Endothelial cell of umbilical vein (primary cell): Measurements from ENCODE around the gene PPP2R5A. TPM values are rescaled to one million over a fixed set of nuclear protein-coding genes. Genes with fewer than 3 reads are reported as not detected.
A peak's percentile ranks its signal among the peaks of the same experiment; 100 is the strongest.

Source experiments
- BruUV-seq: library from RNA; stranded (reverse); fragments of 400-500 nt; replicated peaks from 2 replicates; lab custom pipeline; 2021; lab: Mats Ljungman, UMichigan
- CTCF ChIA-PET: fragments of 300-600, 350-600 bp; sonication (Branson Sonifier 250); formaldehyde crosslinking; loops from one replicate; lab custom pipeline; 2021; ENCODE audit warnings: antibody characterized with exemption, inconsistent platforms; lab: Charles Lee
- POLR2A ChIA-PET: fragments of 300-600, 350-600 bp; sonication (Branson Sonifier 250); formaldehyde crosslinking; loops from one replicate; lab custom pipeline; 2021; ENCODE audit warnings: antibody characterized with exemption, inconsistent platforms; lab: Charles Lee
- DNase-seq: peaks from one replicate; pipeline ENCODE4 v3.0.0-alpha.2; 2011; ENCODE audit warnings: low read depth, low spot score
- FAIRE-seq: peaks from 2 replicates; lab custom pipeline; 2011; peaks lifted over from hg19 to GRCh38; lab: Jason Lieb, UNC
- H2AFZ ChIP-seq: 2 replicates; pipeline ENCODE4 v1.6.0; 2012; ENCODE audit warnings: low read depth, low read length, control low read depth, inconsistent platforms
- H3K27ac ChIP-seq: 2 replicates; pipeline ENCODE4 v1.5.1; 2011; ENCODE audit warnings: low read depth, mild to moderate bottlenecking, control low read depth, low read length, moderate library complexity; ENCODE audit not compliant: insufficient read depth
- H3K27me3 ChIP-seq, 2 experiments: 2 replicates each; pipeline versions ENCODE4 v1.6.0 to v1.6.1; 2011; ENCODE audit warnings: low read length in 2 of 2, mixed read lengths in 1 of 2; ENCODE audit not compliant: control insufficient read depth in 2 of 2, insufficient read depth in 2 of 2
- H3K36me3 ChIP-seq, 2 experiments: 2 replicates in 1 of 2; 3 replicates in 1 of 2; pipeline ENCODE4 v1.5.1; 2011; ENCODE audit warnings: low read length in 2 of 2, mild to moderate bottlenecking in 1 of 2, moderate library complexity in 1 of 2; ENCODE audit not compliant: control insufficient read depth in 2 of 2, insufficient read depth in 2 of 2; ENCODE audit errors: extremely low read depth in 1 of 2
- H3K4me1 ChIP-seq: 3 replicates; pipeline ENCODE4 v1.5.1; 2011; ENCODE audit warnings: mild to moderate bottlenecking, low read length; ENCODE audit not compliant: control insufficient read depth, insufficient read depth; ENCODE audit errors: extremely low read depth
- H3K4me2 ChIP-seq: 2 replicates; pipeline ENCODE4 v1.6.1; 2011; ENCODE audit warnings: low read length, control low read depth, mixed read lengths; ENCODE audit not compliant: insufficient read depth
- H3K4me3 ChIP-seq, 3 experiments: fragments of 200-600 bp in 1 of 3; sonication (generic), shearing (Covaris generic) in 1 of 3; replicated peaks in 1 of 3; 2 replicates each; pipeline ENCODE4 v1.5.1; 2011 to 2016; ENCODE audit warnings: control low read depth in 3 of 3, low read length in 3 of 3, mild to moderate bottlenecking in 2 of 3, inconsistent platforms in 1 of 3, low read depth in 1 of 3, moderate library complexity in 1 of 3; ENCODE audit not compliant: insufficient read depth in 1 of 3
- H3K79me2 ChIP-seq: 2 replicates; pipeline ENCODE4 v1.6.0; 2012; ENCODE audit warnings: low read length, inconsistent platforms; ENCODE audit not compliant: control insufficient read depth, insufficient read depth
- H3K9ac ChIP-seq: replicated peaks from 2 replicates; pipeline ENCODE3; 2011; ENCODE audit warnings: low read length, control low read depth; ENCODE audit not compliant: insufficient read depth; ENCODE audit errors: extremely low read depth
- H3K9me1 ChIP-seq: replicated peaks from 3 replicates; pipeline ENCODE4 v1.6.0; 2011; ENCODE audit warnings: mild to moderate bottlenecking, low read length; ENCODE audit not compliant: control insufficient read depth, insufficient read depth; ENCODE audit errors: extremely low read depth
- H3K9me3 ChIP-seq: replicated peaks from 2 replicates; pipeline ENCODE4 v1.5.1; 2012; ENCODE audit warnings: low read length, inconsistent platforms; ENCODE audit not compliant: control insufficient read depth, insufficient read depth
- H4K20me1 ChIP-seq: replicated peaks from 2 replicates; pipeline ENCODE3; 2011; ENCODE audit warnings: mild to moderate bottlenecking, low read length; ENCODE audit not compliant: control insufficient read depth, insufficient read depth; ENCODE audit errors: extremely low read depth
- EZH2 ChIP-seq: IDR thresholded peaks from 2 replicates; pipeline ENCODE4 v1.6.1; 2012; ENCODE audit warnings: borderline replicate concordance, low read depth, mild to moderate bottlenecking, moderate library complexity, low read length, inconsistent platforms; ENCODE audit not compliant: severe bottlenecking
- FOS ChIP-seq: IDR thresholded peaks from 2 replicates; pipeline ENCODE4 v1.6.1; 2011; ENCODE audit warnings: mild to moderate bottlenecking, low read length, moderate library complexity, borderline replicate concordance; ENCODE audit not compliant: insufficient read depth
- GATA2 ChIP-seq: IDR thresholded peaks from 2 replicates; pipeline ENCODE4 v1.7.0; 2011; ENCODE audit warnings: low read depth, mild to moderate bottlenecking, moderate library complexity, mixed read lengths, low read length; ENCODE audit not compliant: insufficient read length, insufficient read depth
- JUN ChIP-seq: IDR thresholded peaks from 2 replicates; pipeline ENCODE4 v1.6.1; 2011; ENCODE audit warnings: borderline replicate concordance, low read depth; ENCODE audit not compliant: insufficient read length, insufficient read depth
- MAX ChIP-seq: IDR thresholded peaks from 2 replicates; pipeline ENCODE4 v1.6.1; 2011; ENCODE audit not compliant: insufficient read depth, insufficient read length
- MYC ChIP-seq: IDR thresholded peaks from one replicate; pipeline ENCODE4 v1.6.1; 2011; ENCODE audit warnings: mild to moderate bottlenecking, low read depth, low read length
- POLR2A ChIP-seq: IDR thresholded peaks from 2 replicates; pipeline ENCODE4 v1.6.1; 2012; ENCODE audit warnings: low read depth, mild to moderate bottlenecking, control low read depth, low read length
- POLR2AphosphoS5 ChIP-seq: IDR thresholded peaks from 2 replicates; pipeline ENCODE4 v1.6.1; 2012; ENCODE audit warnings: low read depth, mild to moderate bottlenecking, control low read depth, low read length, moderate library complexity; ENCODE audit not compliant: insufficient read depth
- dilution Hi-C: fragments of 300-500 bp; cut with MboI; formaldehyde crosslinking; loops from one replicate; pipeline ENCODE4 v1.15.0; 2019; ENCODE audit warnings: low sequenced_read_pairs; ENCODE audit not compliant: extremely low pct_ligation_motif_present
- intact Hi-C: fragments of 100-400 bp; cut with micrococcal nuclease; formaldehyde crosslinking; loops from one replicate; pipeline ENCODE4 v1.10.0; 2022
- polyA plus RNA-seq, 4 experiments: library from polyadenylated mRNA; depleted of rRNA in 3 of 4; stranded (reverse) in 3 of 4; unstranded in 1 of 4; fragments of >200 nt; gene quantifications; 2 replicates each; pipeline versions ENCODE4 v1.2.1 to v1.2.3, GENCODE V29; 2011 to 2012; ENCODE audit warnings: missing spikeins in 1 of 4
- total RNA-seq: library from RNA; stranded (reverse); gene quantifications from 2 replicates; pipeline ENCODE4 v1.2.3, GENCODE V29; 2021
- TF ChIP-seq, protein P1 (sequence below), 2 donors: IDR thresholded peaks; 1 replicate in 1 of 2; 2 replicates in 1 of 2; pipeline ENCODE4 v1.5.1; 2011; ENCODE audit warnings: low read length in 2 of 2, mild to moderate bottlenecking in 2 of 2, moderate library complexity in 2 of 2, control low read depth in 1 of 2, inconsistent platforms in 1 of 2, low read depth in 1 of 2; ENCODE audit not compliant: insufficient read depth in 1 of 2; ENCODE audit errors: extremely low read depth in 1 of 2

The PPP2R5A gene
- total and polyA plus RNA-seq, 2 donors (not counting 3 experiments of a cell fraction or from before 2014, with no cell fraction given): 11.9 to 34.5 TPM

DNA sequence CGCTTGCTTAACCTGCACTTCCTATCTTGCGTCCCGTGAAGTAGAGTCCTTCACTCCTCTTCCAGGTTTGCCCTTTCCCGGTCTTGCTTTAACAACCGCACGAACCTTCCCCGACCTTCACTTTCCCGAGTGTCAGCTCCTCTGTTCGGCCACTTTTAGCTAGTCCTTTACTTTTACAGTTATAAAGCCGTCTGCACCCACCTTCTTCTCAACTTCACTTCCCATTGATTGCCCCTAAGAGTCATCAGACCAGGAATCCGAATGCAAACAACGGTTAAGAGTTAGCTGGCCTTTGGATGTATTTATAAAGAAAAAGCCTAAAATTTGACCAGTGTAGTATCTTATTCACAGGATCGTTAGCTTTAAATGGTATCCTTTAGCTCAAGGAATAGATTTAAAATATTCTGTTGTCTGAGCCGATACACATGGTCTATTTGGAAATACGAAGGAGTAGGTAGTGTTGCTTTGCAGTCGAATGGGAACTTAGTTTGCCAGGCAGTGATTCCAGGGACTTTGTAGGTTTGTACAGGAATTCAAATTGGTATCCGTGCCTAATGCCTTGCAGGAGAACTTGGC lies 1.4 kb downstream of the PPP2R5A start:
- Histone ChIP-seq H3K9me3 (no peaks in the 10 kb centered on the region), H3K79me2 (peaks cover 37% of the 10 kb centered on the region), H3K27ac (peak overlapping the region; percentile 44), H3K9me1 (peaks cover 2% of the 10 kb centered on the region), H3K27me3 (no peaks in the 10 kb centered on the region), H3K4me2 (peak overlapping the region; percentile 89), H4K20me1 (no peaks in the 10 kb centered on the region), H3K4me1 (peaks cover 33% of the 10 kb centered on the region), H3K9ac (peak overlapping the region; percentile 66), H2AFZ (peak overlapping the region; percentile 77), H3K36me3 (no peaks in the 10 kb centered on the region), H3K4me3 (peak overlapping the region; percentile 63 to 86 (median 85))
- DNase-seq: peak; percentile 50
- peak; percentile 46 for FAIRE-seq
- dilution Hi-C loops (no loop called here), intact Hi-C loops (no loop called here)
- no TSS peak for BruUV-seq
- POLR2A ChIA-PET: no interaction called here
- CTCF ChIA-PET: interaction anchor here (1.0 to 3.4 kb wide), 7 partner anchors 27 to 606 kb away, joined by 4 to 59 read pairs (median 4); no protein-coding TSS in a partner anchor
- TF ChIP-seq MAX (no peak), EZH2 (no peak), JUN (no peak), POLR2A (no peak), FOS (no peak), POLR2AphosphoS5 (no peak), GATA2 (no peak), MYC (no peak)
- TF ChIP-seq, protein P1, sequence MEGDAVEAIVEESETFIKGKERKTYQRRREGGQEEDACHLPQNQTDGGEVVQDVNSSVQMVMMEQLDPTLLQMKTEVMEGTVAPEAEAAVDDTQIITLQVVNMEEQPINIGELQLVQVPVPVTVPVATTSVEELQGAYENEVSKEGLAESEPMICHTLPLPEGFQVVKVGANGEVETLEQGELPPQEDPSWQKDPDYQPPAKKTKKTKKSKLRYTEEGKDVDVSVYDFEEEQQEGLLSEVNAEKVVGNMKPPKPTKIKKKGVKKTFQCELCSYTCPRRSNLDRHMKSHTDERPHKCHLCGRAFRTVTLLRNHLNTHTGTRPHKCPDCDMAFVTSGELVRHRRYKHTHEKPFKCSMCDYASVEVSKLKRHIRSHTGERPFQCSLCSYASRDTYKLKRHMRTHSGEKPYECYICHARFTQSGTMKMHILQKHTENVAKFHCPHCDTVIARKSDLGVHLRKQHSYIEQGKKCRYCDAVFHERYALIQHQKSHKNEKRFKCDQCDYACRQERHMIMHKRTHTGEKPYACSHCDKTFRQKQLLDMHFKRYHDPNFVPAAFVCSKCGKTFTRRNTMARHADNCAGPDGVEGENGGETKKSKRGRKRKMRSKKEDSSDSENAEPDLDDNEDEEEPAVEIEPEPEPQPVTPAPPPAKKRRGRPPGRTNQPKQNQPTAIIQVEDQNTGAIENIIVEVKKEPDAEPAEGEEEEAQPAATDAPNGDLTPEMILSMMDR (IDR thresholded peaks at IDR 0.05; ENCODE audit: extremely low read depth in 1 of 2, insufficient read depth in 1 of 2, low read depth in 1 of 2, low read length in 2 of 2): no peak
